ENCODE results near the gene TMEM150B.

Gene TMEM150B

DNA sequence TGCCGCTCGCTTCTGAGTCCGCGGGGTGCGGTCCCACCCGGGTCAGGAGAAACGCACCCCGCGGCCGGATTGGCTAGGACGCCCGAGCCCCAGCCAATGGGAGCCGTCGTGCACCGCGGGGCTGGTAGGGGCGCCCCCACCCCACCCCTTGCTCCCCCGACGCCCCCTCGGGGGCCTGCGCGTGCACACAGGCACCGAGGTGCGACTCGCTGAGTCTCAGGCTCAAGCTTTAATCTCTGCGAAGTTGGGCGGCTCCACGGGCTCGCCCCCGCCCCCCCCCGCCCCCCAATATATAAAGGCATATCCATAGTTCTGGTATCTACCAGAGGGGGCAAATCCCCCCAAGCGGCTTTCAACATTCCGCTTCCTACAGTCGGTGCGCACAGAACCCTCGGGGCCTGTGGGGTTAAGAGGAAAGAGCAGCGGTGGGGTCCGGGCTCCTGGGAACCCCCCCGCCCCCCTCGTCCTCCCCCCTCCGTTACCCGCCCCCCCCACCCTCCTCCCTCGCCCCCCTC is 29.6 kb upstream of the TMEM150B start, which contains the start of gene COX6B2:
TSS of gene COX6B2 (minus strand) at position 22 of the 515 bp plus-strand sequence. CDS start 198 bp downstream, outside the sequence.
- DNase-seq = no peak

DNA sequence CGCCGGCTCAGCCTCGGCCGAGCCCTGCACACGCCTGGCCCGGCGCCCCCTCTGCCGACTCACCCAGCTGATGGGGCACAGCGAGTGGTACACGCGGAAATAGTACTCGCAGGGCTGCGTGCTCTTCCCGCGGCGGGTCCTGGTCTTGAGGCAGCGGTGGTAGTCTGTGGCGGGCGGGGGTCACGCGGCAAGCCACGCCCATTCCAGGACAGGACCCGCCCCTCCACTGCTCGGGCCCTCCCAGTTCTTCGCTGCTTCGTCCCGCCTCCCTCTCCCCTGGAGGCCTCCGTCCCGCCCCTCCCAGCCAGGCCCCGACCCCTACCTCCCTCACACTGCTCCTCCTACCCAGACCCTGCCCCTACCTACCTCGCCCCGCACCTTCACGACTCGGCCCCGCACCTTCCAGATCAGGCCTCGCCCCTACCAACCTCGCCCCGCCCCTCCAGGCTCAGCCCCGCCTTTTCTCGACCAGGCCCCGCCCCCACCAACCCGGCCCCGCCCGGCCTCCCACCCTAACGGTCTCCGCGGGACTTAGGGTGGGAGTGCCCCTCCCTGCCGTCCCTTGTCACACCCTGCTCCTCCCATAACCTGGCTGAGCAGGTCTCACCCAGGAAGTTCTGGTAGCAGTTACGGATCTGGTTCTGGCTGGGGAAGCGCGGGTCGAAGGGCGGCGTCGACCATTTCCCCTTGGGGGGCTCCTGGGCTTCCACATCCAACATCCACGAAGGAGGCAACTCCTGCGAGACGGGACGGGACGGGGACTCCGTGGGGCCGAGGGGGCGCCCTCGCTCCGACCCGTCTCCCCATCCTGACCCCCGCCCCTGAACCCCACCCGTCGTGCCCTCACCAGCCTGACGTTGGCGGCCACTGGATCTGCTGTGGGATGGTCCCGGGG is 28.9 kb upstream of the TMEM150B start:
- DNase-seq = peak; percentile 61 to 72

DNA sequence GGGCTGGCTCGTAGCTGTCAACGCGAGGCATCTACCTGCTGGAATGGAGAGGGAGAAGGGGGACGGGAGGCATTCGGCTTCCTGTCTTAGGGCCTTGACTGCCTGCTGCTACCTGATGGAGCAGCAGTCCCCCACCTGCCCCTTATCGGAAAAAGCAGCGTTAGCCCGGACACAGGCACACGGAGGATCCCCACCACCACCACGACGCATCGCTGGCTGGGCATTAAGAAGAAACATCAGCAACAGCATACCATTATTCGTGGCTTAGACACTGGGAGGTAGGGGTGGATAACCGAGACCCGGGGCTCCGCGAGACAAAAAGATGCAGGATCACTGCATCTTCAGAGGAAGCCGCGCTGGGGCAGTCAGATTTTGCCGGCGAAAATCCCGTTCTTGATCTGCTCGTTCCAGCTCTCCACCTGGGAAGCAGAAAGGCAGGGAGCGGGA is 28.2 kb upstream of the TMEM150B start:
- DNase-seq = no peak

DNA sequence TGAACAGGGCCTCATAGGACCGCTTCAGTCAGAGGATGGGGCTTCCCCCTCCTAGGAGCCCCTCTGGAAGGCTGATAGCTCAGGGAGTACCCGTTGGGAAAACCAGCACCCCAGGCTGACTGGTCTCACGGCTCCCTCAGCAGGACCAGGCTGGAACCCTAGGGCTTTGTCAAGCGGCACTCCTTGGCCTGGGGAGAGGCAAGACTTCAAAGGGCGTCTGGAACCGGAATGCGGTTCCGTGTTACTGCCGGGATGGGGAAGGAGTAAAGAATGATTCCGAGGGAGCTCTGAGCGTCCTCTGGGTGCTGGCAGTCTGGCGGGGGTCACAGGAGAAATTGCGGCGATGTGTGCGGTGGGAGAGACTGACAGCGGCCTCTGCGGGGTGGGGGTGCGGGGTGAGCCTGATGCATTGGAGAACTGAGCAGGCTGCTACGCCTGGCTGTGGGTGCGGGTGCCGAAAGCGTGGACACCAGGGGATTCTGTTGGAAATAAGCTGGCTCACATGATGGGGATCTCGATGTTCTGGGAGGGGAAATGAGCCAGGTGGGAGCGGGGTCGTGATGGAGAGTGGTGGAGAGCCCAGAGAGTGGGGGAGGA is 27.5 kb upstream of the TMEM150B start:
- DNase-seq = no peak

DNA sequence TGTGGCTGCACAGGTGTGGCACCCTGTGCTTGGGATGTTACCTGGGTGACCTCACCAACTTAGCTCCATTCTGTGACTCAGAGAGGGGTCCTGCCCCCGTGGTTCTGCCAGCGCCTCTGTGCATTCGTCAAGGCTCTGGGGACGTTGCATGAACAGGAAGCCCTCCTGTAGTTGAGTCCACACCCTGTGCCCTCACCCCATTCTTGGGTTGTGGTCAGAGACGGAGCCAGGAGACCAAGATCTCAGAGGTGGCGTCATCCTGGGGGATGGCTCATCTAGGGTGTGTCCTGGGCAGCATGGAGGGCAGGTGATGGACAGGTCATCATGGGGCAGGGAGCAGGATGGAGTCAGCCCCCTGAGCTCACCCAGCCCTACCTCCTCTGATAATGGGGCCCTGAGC is 26.9 kb upstream of the TMEM150B start:
- no peak for DNase-seq

DNA sequence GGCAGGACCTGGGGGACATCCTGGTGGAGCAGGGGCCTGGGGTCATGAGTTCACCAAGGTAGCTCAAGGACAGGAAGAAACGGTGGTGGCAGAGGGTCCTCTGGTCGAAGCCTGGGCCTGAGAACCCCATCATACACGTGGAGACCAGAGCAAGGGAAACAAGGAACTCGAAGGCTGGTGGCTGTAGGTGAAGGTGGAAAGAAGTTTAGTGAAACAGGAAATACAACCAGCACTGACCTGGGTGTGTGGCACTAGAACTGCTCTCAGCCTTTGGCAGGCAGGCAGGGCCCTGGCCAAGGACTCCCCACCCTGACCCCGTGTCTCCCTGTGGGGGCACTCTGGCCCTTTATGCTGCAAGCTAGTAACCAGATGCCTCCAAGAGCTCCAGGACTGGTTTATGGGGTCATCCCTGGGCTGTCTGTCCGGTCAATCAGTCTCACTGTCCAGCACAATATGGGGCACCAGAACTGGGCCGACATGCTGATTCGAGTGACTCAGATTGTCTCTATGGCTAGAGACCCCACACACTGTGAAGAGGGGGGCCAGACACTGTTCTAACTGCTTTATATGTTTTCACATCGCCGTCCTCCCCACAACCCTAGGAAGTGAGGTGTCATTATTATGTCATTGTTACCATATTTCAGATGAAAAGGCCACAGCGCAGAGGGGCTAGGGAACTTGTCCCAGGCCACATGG is 25.6 kb upstream of the TMEM150B start:
- DNase-seq = no peak

DNA sequence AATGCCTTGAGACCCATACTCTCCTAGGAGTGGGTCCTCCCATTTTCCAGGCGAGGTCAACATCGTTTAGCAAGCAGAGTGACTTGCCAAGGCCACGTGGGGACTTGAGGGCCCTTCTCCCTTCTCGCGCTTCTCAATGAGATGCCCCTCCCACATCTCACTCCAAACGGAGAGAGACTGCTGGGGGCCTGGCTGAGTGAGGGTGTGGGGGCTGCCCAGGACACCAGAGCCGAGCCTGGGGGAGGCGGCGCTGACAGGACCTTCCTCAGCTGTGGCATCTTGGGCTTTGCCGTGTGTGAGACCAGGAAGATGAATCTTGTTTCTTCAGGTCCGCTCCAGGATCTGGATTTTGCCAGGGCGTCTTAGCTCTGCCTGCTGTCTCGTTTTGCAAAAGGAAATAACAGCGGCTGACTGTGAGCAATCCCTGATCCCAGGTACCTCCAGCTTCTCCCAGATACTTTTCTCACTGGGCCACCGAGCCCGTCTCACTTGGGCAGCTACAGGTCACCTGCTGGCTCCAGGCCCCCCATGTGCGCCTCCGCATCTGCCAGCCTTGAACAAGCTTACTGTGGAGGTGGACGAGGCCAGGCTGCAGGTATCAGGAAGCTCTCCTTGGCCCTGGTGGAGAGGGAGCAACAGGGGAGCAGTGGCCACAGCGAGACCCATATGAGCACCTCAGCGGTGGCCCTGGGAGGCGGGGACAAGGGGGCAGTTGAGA is 23.3 kb upstream of the TMEM150B start:
- DNase-seq = no peak

DNA sequence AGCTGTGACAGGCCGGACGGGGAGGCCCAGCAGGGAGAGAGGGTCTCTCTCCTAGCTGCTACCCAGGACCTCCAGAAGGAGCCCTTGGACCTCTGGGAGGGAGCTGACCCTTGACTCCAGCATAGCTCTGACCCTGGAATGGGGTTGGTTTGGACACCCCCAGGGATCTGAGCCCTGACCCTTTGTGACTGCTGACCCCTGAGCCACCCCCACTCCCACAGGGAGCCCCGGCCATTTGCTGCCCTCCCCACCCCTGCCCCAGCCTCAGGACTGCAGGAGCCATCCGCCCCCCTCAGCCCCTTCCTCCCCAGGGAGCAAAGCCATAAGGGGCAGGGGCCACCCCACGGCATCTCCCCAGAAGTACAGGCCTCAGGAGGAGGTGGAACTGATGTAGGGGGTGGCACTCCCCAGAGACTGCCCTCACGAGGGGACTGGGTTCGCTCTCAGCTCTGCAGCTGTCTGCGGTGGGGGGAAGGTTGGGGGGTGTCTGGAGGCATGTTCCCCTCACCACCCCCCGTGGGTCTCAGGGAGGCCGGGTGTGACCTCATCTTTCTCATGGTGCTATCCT is 22.4 kb upstream of the TMEM150B start:
- DNase-seq = no peak

DNA sequence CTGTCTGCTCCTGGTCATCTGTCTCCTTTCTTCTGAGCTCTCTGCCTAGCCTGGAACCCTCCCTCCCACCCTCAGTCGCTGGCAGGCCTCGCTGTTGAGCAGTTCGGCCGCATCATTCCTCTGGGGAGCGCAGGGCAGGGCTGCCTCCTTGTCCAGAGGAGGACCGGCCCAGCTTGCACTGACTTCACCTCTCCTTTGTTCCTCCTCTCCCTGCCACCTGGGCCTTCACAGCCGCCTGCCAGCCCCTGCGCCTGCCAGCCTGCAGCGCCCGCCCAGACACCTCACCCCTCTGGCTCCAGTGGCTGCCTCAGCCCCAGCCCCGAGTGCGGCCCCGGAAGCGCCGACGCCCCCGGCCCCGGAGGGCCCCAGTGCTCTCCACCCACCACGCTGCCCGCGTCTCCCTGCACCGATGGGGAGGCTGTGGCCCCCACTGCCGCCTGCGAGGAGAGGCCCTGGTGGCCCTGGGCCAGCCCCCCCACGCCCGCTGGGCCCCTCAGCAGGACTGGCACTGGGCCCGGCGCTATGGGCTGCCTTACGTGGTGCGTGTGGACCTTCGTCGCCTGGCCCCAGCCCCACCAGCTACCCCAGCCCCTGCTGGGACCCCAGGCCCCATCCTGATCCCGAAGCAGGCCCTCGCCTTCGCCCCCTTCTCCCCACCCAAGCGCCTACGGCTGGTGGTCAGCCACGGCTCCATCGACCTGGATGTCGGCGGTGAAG is 21.7 kb upstream of the TMEM150B start:
- DNase-seq = no peak

DNA sequence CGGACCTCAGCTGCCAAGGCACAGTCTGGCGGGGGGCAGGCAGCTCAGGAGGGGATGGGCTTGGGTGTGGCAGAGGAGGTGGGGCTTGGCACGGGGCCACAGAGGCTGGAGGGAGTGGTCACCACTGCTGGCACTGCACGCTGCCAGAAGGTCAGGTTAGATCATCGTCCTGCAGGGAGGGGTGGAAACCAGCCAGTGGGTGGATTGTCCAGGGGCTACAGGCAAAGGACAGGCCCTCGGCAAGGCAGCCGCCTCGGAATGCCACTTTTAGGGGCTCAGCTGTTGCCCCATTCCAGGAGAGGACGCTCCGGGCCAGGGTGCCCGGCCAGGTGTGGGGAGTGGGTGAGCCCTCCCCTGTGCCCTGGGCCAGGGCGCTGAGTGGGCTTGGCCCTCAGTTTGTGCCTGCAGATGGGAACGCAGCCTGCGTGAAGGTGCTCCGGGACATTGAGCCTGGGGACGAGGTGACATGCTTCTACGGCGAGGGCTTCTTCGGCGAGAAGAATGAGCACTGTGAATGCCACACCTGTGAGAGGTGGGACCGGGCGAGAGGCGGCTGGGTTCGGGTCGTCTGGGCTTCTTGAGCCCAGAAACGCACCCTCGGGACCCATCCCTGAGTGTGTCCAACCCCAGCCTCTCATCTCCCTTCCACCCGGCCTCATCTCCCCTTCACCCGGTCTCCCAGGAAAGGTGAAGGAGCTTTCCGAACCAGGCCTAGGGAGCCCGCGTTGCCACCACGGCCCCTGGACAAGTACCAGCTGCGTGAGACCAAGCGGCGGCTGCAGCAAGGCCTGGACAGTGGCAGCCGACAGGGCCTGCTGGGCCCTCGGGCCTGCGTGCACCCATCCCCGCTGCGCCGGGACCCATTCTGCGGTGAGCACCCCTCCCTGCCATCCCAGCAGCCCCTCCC is 20.9 kb upstream of the TMEM150B start:
- no peak for DNase-seq

DNA sequence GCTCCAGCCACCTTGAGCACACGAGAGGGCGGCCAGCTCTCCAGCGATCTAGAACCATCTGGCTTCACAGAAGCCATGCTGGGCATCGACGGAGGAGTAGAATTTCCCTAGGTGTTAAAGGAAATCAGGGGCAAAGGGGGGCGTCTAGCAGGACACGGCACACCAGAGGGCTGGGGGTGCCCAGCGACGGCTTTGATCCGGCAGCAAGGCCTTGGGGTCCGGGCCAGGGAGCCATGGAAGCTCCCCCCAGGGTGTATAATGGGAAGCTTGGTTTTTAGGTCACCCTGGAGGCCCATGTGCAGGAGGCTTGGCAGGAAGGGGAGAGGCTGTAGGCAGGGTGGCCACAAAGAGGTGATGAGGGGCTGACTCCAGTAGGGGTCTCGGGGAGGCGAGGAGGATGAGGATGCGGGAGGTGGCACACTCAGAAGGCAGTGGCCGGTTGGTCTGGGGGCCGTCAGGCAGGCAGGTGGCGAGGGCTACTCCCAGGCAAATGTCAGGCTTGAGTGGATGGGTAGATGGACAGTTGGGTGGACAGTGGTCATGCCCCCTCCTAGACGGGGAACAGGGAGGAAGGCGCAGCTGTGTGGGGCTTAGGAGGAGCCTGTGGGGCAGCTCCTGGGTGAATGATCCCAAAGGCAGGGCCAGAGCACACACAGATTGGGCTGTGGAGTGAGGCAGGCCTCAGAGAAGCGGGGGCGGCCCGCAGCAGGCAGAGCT is 20.1 kb upstream of the TMEM150B start:
- DNase-seq = no peak

DNA sequence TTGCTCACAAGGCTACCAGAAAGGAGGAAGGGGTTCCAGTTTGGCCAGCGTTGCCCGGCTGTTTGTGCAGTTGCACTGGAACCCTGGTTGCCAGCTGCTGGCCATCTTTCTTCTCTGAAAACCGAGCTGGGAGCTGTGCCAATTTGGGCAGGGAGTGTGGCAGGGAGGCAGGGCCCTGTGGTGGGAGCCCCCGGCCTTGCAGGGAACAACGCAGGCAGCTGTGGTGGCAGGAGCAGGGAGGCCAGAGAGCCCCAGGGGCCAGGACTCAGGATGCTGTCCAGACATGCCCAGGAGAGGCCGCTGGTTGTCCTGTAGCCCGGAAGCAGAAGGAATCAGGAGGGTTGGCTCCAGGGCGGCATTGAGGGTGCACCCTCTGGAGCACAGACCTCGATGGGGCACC is 19.3 kb upstream of the TMEM150B start:
- no peak for DNase-seq

DNA sequence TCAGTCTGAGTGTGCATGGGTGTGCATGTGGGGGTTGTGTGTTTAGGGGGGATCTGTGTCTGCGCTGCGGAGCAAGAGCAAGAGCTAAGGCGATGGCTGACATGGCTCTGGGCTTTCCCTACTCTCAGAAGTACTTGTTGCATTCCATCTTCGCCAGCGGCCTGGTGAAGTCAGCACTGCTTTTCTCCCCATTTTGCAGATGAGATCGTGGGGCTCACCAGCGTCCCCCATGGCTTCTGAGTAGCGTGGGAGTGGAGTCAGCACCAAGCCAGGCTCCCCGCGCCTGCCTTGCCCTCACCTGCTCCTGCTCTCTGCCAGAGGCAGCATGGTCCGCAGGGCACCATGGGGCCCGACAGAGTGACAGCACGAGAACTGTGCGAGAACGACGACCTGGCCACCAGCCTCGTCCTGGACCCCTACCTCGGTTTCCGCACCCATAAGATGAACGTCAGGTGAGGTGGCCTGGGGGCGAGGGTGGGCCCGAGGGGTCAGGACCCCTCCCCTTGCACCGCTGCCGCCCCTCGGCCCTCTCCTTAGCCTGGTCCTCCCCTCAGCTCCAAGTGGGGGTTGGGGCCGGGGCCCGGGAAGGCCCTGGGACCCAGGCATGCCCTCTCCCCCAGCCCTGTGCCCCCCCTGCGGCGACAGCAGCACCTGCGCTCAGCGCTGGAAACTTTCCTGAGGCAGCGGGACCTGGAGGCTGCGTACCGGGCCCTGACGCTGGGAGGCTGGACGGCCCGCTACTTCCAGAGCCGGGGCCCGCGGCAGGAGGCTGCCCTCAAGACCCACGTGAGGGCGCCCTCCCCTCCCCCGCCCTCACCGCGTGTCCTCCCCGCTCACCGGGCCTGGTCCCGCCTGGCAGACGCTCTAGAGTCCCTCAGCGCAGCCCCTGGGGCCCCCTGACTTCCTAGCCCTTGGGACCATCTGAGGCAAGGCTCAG is 16.7 kb upstream of the TMEM150B start:
- no peak for DNase-seq

DNA sequence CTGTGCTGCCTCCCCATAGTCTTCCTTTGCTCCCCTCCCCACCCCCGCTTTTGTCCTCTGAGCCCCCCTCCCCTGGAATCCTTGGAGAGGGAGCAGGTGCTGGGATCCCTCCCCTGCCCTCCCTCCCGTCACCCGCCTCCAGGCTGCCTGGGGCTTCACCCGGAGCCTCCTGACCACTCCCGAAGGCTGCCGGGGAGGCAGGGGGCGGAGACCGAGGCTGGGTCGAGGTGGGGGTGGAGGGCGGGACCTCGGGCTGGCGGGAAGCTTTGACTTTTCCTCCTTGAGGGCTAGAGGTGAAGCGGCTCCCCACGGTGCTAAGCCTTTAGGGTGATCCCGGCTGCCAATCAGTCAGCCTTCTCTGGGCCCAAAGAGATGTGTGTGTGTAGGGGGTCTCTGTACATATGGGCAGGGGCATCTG is 16.0 kb upstream of the TMEM150B start:
- DNase-seq = peak; percentile 82 to 85

DNA sequence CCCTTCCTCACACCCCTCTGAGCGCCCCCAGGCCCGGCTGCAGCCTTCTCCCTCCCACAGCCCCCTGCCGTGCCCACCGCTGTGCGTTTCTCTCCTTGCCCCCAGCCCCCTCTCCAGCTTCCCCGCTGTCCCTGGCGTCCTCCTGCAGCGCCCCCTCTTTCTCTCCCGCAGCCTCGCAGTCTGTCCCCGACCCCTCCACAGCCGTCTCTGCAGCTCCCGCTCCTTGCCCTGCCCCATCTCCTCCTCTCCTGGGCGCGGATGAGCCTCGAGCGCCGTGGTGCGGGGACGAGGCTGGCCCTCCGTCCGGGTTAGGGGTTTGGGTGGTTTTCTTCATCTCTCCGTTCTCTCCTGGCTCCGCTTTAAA is 15.6 kb upstream of the TMEM150B start:
- peak; percentile 45 to 54 for DNase-seq

DNA sequence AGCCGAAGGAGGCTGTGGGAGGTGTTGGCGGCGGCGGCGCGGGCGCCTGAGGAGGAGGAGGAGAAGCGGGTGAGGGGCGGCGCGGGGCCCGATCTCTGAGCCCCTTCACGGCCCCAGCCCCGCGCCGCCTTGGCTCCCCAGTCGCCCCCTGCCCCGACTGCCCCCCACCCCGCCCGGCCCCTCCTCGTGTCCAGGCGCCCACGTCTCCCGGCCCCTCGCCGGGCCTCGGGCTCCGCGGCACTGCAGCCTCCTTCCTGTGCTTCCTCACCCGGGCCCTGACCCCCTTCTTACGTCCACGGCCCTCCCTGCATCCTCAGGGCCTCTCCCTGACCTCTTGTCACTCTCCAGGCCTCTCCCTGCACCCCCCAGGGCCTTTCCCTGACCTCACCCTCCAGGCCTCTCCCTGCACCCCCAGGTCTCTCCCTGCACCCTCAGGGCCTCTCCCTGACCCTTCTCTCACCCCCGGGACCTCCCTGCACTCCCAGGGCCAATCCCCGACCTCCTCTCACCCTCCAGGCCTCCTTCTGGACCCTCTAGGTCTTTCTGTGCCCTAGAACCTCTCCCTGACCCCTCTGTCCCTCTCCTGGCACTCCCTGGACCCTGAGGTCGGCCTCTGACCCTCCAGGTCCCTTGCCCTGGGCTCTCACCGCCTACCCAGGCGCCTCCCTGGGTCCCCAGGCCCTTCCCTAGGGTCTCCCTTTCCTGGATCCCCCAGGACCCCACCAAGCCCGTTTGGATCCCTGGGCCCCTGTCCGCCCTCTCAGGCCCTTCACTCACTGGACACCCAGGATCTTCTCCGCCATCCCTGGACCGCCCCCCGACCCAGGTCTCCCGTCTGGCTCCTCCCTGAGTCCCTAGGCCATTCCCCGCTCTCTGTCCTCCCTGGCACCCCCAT is 15.0 kb upstream of the TMEM150B start:
- DNase-seq = no peak

DNA sequence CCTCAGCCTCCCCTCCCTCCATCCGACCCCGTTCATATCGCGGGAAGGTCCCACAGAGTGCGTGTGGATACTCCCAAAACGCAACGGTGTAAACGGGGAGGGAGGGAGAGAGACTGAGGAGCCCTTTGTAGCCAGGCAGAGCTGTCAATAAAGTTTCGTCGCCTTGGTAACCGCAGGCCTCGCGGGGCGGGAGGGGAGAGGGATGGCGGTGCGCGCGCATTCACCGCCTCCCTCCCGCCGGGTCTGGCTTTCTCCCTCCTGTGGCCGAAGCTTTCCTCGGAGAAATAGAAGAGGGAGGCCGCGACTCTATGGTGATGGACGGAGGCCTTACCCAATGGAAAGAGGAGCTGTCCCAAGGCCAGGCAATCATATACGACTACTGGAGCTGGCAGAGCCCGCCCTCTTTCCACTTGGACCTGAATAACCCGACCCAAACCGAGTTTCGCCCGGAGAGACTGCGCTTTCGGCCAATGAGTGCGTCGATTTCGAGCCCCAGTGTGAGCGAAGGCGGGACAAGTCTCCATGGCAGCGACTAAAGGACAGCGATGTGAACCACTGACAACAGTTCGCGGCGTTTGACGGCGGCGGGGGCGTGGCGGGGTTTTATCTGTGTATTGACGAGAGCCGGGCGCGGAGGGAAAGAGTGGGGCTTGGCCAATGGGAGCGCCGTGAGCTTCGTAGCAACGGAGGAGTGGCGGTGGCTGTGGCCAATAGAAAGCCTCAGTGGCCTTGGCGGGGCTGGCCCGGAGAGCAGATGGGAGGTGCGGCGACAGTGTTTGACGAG is 14.2 kb upstream of the TMEM150B start, which contains the start of gene KMT5C:
TSS of gene KMT5C (plus strand) at position 772 of the 784 bp plus-strand sequence. CDS start 2,061 bp downstream, outside the sequence.
- DNase-seq = peak; percentile 100
